Suppressor macrophage (primary cell): ENCODE measurements around the gene ATP1A4.

Experiments
- DNase-seq, 4 experiments: peaks; one replicate each; pipeline ENCODE4 v3.0.0-alpha.2; 2020 to 2022

The ATP1A4 gene

GRCh38 chr1:160148121-160148520, 3.3 kb upstream of the ATP1A4 start:
- no peak for DNase-seq

DNA sequence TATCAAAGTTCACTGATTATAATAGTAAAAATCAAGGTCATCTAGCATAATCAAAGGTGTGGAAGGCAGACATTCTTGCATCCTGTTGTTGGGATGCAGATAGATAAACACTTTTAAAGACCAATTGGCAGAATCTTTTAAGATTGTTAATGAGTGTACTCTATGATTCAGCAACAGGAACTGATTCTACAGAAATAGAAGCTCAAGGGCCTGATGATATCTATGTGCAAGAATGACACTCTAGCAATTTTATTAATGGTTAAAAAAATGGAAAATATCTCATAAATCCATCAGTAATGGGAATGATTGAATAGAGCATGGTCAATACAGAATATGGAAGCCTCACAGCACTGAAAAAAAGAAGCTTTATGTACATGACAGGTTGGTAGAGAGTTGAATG, 2.2 kb upstream of the ATP1A4 start:
- peak in 2 of 4 experiments; percentile 27 to 33 for DNase-seq

DNA sequence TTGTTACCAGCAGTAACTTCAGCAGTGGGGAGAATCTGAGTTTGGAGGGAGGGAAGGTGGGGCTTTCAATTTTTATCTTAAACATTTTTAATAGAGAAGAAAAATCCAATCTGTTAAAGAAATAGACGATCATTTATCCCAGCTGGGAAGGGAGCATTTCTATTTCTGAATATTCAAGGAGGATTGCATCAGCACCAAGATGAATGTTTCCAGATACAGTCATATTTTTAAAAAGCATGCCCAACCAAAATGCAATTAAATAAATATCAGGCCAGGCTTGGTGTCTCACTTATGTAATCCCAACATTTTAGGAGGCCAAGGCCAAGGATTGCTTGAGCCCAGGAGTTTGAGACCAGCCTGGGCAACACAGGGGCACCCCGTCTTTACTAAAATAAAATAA, 1.7 kb upstream of the ATP1A4 start:
- no peak for DNase-seq

DNA sequence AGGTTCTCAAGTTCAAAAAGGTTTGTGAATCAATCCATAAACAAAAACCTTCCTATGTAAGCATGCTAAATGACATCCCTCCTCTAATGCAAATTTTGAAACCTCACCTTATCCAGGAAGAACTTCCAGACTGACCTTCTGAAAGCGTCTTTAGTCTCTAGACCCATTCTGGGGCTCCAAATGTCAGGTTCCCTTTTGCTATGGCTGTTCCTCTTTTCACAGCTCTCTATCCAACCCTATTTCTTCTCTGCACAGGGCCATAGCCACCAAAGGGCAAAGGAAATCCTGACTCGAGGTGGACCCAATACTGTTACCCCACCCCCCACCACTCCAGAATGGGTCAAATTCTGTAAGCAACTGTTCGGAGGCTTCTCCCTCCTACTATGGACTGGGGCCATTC, 3.4 kb downstream of the ATP1A4 start:
- peak; percentile 54 to 78 (median 66) for DNase-seq

DNA sequence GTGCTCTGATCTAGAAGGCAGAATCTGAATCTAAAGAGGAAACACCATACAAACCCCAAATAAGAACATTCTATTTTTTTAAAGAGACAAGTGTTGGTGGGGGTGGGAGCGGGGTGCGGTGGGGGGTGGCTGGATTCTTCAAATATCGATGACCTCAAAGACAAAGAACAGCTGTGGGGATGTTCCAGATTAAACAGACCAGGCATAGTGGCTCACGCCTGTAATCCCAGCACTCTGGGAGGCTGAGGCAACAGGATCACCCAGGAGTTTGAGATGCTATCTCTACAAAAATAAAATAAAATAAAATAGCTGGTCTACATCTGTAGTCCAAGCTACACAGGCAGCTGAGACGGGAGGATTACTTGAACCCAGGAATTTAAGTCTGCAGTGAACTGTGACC, 5.0 kb downstream of the ATP1A4 start:
- no peak for DNase-seq

- no peak for DNase-seq
Measured at GRCh38 chr1:160157174-160157573, 5.8 kb downstream of the ATP1A4 start.

DNA sequence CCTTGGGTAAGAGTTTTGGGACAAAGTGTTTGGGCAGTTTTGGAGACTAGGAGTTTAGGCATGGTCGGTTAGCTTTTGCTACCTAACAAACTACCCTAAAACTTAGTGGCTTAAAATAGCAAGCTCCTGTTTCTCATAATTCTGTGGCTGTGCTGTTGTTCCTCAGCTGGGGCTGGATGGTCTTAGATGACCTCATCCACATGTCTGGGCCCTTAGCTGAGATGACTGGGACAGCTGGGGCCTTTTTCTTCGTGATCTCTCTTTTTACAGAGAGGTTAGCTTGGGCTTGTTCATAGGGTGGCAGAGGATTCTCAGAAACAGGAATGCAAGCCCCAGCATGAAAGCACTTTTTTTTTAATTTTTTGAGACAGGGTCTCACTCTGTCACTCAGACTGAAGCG, 6.6 kb downstream of the ATP1A4 start:
- DNase-seq, result no peak

DNA sequence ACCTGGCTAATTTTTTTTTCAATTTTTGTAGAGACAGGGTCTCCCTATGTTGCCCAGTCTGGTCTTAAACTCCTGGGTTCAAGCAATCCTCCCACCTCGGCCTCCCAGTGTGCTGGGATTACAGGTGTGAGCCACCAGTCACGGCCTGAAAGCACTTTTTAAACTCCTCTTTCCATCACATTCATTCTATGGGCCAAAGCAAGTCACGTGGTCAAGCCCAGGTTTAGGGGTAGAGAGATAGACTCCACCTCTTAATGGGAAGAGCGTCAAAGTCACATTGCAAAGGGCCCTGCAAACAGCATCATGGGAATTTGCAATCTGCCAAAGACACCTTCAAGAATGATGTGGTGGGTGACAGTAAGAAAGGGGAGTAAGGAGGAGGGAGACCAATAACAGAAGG, 7.1 kb downstream of the ATP1A4 start:
- DNase-seq, result no peak

GRCh38 chr1:160159846-160160245, 8.4 kb downstream of the ATP1A4 start:
- no peak for DNase-seq

DNA sequence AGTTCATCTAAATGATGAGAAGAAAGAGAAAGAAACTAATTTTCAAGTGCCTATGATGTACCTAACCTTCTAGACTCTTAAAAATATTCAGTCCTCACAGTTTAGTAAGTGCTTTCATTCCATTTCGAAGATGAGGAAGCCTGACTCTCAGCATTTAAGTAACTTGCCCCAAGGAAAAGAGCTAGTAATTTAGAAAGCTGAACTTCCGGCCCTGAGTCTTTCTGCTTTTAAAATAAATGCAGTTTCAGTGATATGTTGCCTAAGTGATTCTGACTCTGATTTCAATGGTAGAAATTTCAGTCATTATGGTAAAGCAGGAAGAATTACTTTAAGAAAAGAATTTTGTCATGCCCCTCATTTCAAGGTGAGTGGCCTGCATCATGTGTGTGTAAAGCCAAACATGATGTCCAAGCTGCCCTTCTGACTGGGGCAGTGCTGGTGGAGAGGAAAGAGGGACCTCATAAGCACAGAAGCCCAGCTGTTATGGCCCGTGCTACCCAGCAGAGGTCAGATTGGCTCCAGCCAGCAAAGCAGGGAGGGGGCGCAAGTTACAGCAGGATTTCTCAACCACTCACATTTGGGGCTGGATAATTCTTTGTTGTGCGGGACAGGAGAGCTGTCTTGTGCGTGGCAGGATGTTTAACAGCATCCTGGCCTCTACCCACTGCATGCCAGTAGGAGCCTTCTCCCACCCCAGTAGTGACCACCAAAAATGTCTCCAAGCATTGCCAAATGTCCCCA, 10.7 kb downstream of the ATP1A4 start:
- DNase-seq, result peak; percentile 34 to 56 (median 46)

GRCh38 chr1:160162931-160163330, 11.5 kb downstream of the ATP1A4 start:
- peak; percentile 56 to 84 (median 72) for DNase-seq

GRCh38 chr1:160163615-160164014, 12.2 kb downstream of the ATP1A4 start:
- DNase-seq, result peak in 3 of 4 experiments; percentile 28 to 52 (median 32)

- no peak for DNase-seq
Measured at GRCh38 chr1:160164121-160164520, 12.7 kb downstream of the ATP1A4 start.

GRCh38 chr1:160166166-160166868, 14.9 kb downstream of the ATP1A4 start:
- peak; percentile 46 to 89 (median 67) for DNase-seq

GRCh38 chr1:160167056-160167455, 15.7 kb downstream of the ATP1A4 start:
- DNase-seq, result no peak

- peak; percentile 18 to 66 (median 24) for DNase-seq
Measured at GRCh38 chr1:160167580-160167979, 16.2 kb downstream of the ATP1A4 start.

- DNase-seq, result peak in 2 of 4 experiments; percentile 27 to 29
Measured at GRCh38 chr1:160168016-160168415, 16.6 kb downstream of the ATP1A4 start.

DNA sequence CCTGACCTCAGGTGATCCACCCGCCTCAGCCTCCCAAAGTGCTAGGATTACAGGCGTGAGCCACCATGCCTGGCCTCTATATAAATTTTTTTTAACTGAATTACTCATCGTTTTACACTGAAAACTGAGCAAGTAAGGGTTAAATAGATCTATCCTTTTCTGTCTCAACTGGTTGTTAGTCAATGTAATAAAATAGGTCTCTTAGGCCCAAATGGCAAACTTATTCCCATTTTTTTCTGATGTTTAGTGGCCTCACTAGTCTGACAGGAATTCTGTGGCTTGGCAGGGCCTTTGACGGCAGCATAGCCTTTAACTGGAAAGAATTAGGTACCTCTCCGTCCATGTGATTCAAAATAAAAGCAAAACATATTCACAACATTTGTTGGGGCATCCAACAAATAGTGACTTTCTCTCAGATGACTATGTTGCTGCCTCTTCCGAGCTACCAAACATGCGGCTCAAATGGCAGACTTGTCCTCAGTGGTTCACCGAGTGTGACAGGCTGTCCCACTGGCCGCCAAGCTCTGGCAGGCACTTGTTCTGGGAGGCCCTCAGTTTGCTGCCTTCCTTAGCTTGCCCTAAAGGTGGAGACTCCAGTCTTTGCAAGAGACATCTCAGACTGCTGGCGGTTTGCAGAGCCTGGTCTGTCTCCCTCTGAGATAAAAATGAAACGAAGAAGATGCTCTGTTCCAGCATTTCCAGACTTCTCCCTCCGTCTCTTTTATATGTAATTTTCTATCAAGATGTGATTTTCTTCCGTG, 17.4 kb downstream of the ATP1A4 start:
- DNase-seq, result no peak

GRCh38 chr1:160169553-160170399, 18.4 kb downstream of the ATP1A4 start:
- peak; percentile 38 to 61 (median 50) for DNase-seq

DNA sequence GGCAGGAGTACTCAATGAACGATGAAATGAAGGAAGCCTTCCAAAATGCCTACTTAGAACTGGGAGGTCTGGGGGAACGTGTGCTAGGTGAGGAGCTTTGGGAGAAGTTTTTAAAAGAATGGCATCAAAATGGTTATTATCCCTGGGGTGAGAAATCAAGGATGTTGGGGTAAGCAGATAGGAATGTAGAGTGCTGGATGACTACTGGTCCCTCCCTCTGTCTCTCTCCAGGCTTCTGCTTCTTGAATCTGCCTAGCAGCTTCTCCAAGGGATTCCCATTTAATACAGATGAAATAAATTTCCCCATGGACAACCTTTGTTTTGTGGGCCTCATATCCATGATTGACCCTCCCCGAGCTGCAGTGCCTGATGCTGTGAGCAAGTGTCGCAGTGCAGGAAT, 20.0 kb downstream of the ATP1A4 start:
- no peak for DNase-seq

- DNase-seq, result no peak
Measured at GRCh38 chr1:160171980-160172379, 20.6 kb downstream of the ATP1A4 start.

DNA sequence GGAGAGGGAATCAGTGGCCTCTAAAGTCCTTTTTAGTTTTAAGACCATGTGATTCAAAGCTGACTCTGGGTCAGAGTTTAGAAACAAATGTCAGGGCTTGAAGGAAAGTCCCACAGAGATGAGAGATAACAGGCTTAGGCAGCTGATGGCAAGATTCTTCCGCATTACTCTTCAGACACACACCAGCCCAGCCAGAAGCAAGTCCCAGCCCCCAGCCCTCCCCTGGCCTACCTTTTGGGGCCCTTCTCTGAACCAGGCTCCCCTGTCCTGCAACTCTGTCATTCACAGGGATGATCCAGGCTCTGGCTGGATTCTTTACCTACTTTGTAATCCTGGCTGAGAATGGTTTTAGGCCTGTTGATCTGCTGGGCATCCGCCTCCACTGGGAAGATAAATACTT, 25.8 kb downstream of the ATP1A4 start:
- no peak for DNase-seq
